ENCODE results near the gene DYNC2LI1.

DYNC2LI1 gene

DNA sequence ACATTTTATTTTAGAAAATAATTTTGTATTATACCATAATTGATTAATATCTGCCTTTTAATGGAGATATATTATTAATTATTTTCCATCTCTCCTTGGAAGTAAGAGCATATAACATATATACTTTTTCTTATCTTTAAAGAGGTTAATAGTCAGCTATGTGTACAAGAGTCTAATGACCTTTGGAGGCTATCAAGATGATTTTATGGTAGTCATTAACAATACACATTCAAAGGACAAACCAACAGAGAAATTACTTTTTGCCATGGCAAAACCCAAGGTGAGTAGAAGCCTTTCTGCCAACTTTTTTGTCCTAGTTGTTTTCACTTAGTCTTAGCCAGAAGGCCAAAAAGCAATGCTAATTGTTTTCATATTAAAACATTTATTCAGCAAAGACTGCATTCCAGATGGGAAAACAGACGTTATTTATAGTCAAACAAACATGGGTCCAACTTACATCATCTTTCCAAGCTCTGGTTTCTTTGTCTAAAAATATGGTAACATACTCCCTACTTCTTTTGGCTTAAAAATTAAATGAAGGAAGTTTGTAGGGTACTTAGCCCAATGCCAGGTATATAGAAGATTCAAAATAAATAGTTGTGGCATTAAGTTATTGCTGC lies 9.6 kb upstream of the DYNC2LI1 start:
- no peak for DNase-seq

DNA sequence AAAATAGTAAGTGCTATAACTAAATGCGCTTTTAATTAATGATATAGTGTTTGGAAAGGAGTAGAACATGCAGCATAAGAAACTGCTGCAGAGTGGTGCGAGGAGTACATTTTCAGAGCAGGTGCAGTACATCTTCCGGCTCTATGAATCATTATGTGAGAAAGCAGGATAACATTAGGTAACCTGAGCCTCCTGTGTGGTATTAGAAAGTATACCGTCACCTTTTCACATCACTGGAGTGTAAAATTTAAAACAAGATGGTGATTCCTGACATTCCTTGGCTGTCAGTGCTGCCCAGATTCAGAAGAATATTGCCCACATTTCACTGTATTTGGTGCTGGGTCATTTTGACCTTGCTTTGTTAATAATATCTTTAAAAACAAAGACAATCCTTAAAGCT lies 7.8 kb upstream of the DYNC2LI1 start:
- no peak for DNase-seq

DNA sequence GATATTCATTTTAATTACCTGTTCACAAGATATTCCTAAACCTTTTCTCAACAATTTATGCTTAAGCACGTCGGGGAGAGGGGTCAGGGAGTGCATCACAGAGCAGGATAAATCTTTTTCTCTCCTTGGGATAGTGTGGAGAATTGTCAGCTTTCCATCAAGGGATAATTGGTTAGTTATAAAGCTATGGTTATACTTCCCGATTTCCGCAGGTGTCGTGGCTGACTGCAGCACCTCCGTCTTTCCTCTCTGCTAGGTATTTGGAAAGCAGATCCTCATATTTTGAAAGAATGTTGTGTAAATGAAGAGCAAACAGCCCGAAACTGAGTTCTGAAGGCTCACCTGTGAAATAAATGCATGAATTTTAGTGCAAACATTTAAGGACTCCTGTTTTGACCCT lies 778 bp downstream of the DYNC2LI1 start:
- no peak for DNase-seq

DNA sequence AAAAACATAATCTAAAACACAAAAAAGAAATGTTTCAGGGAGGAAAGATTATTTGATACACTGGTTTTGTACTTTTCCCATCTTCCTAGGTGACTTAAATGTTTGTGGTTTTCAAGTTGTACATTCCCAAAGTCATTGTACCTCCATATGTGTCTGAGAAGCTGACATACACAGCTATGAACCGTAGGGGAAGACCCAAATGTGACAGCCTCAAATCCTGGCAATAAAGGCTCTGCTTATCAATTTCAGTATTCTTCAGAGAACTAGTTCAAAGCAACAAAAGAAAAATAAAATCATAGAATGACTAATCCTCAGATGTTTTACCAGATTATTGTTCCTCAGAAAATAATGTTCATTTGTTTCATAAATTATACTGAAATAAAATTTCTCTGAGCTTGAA lies 2.5 kb downstream of the DYNC2LI1 start:
- no peak for DNase-seq

DNA sequence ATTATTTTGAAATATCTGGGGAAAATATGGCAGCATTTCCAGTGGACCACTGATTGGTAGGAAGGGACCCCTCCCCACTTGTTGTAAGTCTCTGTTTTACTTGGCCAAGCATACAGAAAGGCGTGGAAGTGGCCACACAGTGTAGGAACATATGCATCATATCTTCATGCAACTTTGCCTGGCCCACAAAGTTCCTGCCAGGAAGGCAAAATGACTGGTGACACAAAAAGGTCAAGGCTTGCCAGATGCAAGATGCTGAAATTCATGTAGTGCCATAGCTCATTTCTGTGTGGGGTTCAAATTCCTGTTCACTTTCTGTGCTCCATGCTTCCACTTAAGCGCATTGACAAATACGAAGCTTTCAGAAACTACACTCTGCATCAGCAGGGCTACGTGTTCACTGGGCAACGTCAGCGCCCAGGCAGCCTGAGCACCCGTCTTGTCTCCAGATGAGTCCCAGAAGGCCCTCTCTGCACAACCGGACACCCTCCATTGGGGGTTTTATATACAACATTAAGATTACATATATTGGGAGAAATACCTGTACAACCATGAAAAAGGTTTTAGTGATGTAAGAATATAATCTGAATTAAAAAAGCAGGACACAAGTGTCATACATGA lies 3.6 kb downstream of the DYNC2LI1 start:
- DNase-seq, result no peak

DNA sequence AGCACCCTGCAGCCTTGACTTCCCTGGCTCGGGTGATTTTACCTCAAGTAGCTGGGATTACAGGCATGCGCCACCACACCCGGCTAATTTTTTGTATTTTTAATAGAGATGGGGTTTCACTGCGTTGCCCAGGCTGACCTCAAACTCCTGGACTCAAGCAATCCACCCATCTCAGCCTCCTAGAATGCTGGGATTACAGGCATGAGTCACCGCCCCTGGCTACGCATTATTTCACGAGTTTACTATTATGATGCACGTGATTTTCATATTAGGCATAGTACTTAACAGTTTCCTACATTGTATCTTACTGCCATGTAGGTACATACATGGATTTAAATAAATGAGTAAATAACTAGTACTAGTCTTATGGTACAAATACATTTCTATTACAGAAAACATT lies 4.4 kb downstream of the DYNC2LI1 start:
- no peak for DNase-seq

DNA sequence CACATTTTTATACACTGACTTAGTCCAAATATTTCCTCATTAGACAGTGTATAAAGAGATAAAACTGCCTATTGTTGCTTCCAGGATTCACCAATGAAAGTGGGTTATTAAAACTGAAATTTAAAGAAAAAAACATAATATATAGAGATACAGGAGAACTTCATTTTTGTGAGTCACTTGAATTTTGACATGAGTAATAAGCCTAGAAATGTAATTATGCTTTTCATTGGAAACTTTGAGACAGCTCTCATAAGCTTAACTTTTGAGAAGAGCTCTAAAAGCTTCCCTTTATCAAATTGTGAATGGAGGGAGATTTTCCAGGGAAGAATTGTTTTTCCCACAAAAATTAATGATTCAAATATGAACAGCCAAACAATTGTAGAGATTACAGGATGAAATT lies 14.1 kb downstream of the DYNC2LI1 start:
- DNase-seq, result no peak

DNA sequence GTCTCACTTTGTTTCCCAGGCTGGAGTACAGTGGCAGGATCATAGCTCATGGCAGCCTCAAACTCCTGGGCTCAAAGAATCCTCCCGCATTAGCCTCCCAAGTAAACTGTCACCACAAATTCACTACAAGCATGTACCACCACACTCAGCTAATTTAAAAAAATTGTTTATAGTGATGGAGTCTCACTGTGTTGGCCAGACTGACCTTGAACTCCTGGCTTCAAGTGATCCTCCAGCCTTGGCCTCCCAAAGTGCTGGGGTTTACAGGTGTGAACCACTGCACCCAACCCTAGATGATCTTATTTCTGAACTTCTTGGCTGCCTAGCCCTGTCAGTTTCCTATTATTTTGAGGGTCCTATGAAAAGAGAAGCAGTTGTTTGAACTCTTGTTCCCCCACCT lies 14.8 kb downstream of the DYNC2LI1 start:
- DNase-seq, result no peak

DNA sequence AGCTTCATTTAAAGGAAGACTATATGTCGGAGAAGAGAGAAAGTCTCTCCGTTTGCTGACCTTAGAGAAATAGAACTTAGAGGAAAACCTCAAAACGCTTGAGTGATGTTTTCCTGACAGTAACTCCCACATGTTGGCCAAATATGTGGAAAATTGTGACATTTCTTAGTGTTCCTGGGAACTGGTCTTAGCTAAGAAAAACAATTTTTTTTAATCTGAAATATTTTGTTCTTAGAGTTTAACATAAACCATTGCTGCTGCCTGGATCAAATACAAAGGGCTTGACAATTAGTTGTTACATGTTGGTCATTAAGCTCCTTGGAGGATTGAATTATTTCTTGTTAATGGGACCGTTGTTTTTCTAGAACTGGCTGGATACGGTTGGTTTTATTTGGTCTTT lies 16.3 kb downstream of the DYNC2LI1 start:
- no peak for DNase-seq

DNA sequence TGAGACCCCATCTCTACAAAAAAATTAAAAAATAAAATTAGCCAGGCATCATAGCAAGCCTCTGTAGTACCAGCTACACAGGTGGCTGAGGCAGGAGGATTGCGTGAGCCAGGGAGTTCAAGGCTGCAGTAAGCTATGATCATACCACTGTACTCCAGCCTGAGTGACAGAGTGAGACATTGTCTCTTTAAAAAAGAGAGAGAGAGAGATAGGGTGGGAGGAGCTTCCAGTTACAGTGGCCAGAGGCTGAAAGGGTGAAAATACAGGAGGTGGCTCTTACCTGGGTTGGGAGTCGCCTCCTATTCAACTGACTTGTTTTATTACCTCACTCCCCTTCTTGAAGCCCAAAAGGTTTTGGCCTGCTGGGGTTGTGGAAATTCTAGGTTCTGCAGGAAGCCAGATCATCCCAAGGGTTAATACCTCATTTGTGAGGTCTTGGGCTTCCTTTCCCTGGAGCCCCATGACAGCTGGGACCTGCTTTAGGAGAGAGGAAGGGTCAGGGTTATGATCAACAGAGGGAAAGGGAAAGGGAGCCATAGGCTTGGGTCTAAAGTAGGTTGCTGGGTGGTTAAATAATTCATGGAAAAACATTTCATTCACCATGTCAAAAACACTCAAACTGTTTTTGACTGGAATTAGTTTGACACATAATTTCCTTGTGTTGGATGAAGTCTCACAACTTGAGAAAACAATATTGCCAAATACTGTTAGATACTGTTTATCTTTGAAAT lies 17.4 kb downstream of the DYNC2LI1 start:
- no peak for DNase-seq

DNA sequence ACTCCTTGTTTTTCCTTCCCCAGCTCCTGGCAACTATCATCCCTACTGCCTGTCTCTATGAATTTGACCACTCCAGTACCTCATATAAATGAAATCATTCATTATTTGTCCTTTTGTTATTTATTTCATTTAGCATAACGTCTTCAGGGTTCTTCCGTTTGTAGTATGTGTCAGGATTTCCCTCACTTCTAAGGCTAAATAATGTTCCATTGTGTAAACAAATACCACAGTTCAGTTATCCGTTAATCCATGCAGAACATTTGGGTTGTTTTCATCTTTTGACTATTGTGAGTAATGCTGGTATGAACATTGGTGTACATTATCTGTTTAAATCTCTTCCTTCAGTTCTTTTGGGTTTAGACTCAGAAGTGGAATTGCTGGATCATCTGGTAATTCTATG lies 18.8 kb downstream of the DYNC2LI1 start:
- no peak for DNase-seq

DNA sequence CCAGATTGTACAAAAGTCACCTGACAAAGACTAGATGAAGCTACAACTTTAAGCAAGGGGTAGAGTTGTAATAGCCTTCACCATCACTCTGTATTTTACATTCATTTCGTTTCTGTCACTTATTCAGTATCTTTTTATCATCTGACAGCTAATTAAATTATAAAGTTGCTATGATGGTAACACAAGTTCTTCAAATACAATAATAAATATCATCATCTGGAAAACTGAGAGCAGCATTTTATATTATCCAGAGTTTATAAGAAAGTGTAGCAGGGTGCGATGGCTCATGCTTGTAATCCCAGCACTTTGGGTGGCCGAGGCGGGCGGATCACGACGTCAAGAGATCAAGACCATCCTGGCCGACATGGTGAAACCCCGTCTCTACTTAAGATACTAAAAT lies 21.1 kb downstream of the DYNC2LI1 start:
- DNase-seq, result no peak

DNA sequence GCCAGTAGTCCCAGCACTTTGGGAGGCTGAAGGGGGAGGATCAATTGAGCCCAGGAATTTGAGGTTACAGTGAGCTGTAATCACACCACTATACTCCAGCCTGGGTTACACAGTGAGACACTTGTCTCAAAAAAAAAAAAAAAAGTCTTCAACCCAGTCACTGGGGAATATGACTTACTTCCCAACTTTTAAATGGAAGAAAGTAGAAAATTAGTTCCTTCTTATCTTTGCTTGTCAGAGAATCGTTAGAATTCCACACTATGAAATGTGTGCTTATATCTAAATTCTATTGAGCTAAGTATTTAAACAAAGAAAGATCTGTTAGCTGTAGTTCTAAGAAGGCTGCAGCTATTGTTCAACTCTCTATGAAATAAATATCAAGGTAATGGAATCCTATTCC lies 22.4 kb downstream of the DYNC2LI1 start:
- no peak for DNase-seq

DNA sequence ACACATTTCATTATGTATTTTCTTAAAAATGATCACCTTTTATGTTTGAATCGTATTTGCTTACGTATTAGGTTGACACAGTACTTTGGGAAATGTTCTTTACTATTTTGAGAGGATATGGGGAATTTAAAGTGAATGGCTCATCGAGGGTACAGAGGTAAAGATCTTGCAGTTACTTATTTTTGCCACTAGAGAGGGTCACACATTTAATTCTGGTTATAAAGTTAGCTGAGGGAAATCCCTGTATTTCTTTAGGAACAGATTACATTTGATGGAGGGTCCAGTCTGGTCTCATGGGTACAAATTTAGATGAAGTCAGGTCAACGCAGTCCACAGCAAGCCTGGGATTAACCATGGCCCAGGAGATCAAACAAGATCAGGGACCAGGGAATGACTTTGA lies 24.5 kb downstream of the DYNC2LI1 start:
- DNase-seq, result no peak

DNA sequence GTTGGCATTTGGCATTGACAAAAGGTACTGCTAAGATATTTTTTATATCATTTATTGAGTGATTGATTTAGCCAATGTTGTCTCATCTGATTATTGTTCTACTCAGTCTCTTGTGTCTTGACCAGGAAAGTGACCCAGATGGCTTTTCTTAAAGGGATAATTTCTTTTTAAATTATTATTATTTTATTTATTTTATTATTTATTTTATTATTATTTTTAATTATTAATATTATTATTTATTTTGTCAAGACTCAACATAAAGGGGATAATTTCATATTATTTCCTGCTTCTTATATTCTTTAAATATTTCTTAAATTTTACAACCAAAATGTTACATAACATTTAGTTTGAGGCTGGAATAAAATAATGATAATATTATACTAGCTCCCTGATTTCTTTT lies 27.1 kb downstream of the DYNC2LI1 start:
- DNase-seq, result no peak

DNA sequence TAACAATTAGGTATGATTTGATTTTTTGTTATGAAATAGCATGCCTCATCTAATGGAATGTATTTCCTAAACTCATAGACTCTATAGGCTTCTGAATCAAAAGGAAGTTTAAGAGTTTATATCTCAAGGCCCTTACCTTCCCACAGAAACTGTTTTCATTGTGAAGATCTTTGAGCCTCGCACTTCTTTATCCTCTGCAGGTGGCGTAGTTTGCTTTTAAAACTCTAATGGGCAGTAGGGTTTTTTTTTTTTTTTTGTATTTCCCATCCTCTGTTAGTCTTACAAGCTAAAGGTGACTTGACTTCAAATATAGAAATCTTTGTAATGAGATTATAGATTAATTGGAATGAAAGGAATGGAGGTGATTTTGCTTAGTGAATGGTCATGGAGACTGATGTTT lies 28.3 kb downstream of the DYNC2LI1 start:
- DNase-seq, result no peak

DNA sequence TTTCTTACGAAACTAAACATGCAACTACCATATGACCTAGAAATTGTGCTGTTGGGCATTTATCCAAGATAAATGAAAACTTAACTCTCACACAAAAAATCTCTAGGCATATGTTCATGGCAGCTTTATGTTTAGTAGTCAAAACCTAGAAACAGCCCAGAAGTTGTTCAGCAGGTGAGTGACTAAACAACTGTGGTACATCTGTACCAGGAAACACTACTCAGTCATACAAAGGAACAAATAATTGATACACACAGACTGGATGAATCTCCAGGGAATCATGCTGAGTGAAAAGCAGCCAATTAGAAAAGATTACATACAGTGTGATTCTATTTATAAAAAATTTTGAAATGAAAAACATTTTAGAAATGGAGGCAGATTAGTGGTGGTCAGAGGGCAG lies 29.3 kb downstream of the DYNC2LI1 start:
- no peak for DNase-seq

DNA sequence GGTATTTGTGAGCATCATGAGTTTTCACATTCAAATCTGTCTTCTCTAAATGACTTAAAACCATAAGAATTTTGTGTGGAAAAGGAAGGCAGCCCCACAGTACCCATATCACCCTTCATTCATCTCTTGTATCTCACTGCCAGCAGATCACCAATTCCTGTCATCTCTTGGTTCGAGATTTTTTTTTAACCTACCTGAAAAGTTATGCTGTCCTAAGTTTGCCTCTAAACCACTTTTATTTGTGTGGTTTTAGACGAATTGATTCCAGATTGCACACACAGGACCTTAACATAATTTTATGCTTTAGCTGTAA lies 32.8 kb downstream of the DYNC2LI1 start:
- DNase-seq, result no peak

DNA sequence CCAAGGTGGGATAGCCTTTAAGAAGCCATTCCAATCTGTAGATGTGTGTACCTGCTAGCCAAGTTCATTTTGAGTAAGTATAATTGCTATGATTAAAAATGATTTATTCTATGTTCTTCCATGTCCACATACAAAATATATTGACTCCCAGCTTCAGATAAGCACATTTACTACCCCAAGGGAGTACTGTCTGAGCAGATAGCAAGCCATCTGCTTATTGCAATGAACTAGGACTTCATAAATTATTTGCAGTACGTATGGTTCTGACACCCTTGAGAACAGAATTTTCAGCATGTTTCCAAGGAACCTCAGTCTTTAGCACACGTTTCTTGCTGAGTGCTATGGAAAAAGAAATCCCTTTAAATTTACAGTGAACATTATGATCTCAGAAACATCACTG lies 36.6 kb downstream of the DYNC2LI1 start:
- DNase-seq, result no peak

DNA sequence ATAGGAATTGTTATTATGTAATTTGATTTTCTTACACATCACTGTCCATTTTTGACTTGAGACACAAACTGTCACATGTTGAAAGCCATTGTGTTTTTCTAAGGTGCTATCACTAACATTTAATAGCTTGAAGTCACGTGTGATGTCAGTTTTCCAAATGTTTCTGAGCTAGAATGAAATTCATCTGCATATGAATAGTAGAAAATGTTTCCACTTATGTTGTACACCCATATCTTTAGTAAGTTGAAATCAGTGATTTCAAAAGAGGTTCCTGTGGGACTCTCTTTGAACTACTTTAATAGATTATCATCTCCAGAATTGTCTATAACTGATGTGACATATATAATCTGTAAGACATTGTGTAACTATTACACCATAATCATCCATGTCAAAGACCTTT lies 37.0 kb downstream of the DYNC2LI1 start:
- DNase-seq, result no peak

DNA sequence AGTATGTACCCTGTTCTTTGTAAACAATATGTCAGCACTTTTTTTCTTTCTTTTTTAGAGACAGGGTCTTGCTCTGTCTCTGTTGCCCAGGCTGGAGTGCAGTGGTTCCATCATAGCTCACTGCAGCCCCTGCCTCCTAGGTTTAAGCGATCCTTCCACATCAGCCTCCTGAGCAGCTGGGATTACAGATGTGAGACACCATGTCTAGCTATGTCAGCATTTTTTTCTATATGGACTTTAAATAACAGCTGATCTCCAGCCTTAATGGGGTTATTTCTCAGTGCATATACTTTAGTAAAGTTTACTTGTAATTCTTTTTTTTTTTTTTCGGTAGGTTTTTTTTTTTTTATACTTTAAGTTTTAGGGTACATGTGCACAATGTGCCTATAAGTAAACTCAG lies 38.2 kb downstream of the DYNC2LI1 start:
- no peak for DNase-seq

DNA sequence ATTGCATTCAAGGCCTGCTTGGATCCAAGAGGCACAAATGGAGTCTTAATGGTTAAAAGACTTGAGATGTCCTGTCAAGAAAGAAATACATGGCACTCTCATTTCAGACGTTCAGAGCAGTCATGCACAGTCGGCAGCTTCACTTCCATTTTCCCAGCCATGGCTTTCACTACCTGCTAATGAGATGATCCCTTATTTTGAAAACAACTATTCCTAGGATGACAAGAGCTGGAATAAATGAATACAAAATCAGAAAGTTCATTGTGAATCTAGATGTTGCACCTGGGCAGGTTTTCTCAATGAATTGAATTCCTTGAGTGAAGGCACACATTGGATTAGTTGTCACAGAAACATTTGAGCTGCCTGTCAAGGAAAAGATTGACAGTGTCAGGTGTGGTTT lies 39.1 kb downstream of the DYNC2LI1 start:
- no peak for DNase-seq

DNA sequence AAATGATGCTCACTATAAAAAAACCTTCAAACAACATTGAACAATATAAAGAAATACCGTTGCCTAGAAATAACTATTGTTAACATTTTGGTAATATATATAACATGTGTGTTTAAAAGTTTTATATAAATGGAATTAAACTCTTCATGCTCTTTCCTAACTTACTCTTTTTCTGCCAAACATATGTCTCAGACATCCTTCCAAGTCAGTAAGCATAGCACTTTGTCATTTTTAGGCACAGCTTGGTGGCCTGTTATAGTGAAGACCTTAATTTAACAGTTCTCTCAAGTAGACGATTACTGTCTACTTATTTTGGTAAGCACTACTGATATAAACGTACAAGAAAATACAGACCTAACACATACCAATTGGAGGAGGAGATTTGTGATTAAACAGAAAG lies 40.9 kb downstream of the DYNC2LI1 start:
- DNase-seq, result no peak

DNA sequence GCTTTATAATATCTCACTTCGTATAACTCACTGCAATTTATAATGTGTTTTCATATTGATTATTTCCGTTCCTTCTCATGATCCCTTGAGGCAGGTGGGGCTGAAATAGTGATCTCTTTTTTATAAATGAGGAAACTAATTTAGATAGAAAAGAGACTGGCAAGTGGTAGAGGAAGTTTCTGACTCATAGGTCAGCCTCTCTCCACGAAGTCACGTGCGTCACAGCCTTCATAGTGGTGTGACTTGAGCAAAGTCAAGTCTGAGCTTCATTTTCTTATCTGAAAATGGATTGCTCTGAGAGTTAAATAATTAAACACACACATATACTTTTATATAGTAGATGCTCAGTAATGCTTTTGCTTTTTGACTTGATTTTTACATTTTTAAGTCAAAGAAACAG lies 44.9 kb downstream of the DYNC2LI1 start:
- DNase-seq, result no peak

Data from CD4-positive, alpha-beta T cell treated with Interleukin-21 for 1 hour (primary cell).